A549 (cell line): ENCODE data around the gene CELF2.

ENCODE experiments used
- CEBPB ChIP-seq, 2 experiments: fragments of >200 bp in 1 of 2; sonication (Bioruptor Twin) in 1 of 2; formaldehyde crosslinking in 1 of 2; IDR thresholded peaks; 2 replicates each; pipeline ENCODE4 v1.6.1; 2012 to 2016
- RFX5 ChIP-seq: fragments of 450-650 bp; IDR thresholded peaks from 2 replicates; pipeline ENCODE4 v1.7.1; 2014; ENCODE audit warnings: antibody characterized with exemption, mild to moderate bottlenecking, moderate library complexity

GRCh38 chr10:11134411-11134810 lies 116.7 kb downstream of the CELF2 start:
- TF ChIP-seq CEBPB (IDR thresholded peaks at IDR 0.05) (no peak), RFX5 (no peak)
